Measurements from ENCODE around the gene RFX5.

The RFX5 gene

DNA sequence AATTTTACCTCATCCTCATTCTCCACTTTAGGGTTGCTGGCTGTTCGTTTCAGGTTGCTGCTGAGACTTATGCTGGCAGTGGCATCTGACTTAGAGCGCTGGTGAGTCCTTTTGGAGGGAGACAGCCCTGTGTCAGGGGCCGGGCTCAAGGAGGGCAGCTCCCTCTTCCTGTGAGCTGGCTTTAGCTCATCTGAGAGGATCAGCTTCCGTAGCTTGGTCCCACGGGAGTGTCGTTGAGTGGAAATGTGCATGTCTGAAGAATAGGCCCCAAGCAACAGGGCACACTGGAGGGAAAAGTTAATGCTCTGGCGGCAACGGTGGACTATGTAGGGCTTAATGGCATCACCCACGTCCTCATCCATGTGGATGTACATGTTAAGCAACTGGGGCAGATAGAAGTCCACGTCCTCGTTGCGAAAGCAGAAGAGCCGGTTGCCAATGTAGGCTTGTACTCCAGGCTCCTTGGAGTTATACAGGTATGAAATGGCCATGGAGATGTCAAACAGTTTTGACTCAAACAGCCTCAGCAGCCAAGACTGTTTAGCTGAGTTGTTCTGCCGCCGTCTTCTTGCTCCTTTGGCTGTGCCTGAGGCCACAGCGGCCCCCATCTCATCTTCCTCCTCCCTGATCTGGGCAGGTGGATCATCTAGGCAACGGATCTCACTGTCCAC lies 31.4 kb downstream of the RFX5 start:
- H3K4me3 ChIP-seq (ENCODE audit: low read depth, low read length) = no peak overlapping the region
- TF ChIP-seq, protein P1, sequence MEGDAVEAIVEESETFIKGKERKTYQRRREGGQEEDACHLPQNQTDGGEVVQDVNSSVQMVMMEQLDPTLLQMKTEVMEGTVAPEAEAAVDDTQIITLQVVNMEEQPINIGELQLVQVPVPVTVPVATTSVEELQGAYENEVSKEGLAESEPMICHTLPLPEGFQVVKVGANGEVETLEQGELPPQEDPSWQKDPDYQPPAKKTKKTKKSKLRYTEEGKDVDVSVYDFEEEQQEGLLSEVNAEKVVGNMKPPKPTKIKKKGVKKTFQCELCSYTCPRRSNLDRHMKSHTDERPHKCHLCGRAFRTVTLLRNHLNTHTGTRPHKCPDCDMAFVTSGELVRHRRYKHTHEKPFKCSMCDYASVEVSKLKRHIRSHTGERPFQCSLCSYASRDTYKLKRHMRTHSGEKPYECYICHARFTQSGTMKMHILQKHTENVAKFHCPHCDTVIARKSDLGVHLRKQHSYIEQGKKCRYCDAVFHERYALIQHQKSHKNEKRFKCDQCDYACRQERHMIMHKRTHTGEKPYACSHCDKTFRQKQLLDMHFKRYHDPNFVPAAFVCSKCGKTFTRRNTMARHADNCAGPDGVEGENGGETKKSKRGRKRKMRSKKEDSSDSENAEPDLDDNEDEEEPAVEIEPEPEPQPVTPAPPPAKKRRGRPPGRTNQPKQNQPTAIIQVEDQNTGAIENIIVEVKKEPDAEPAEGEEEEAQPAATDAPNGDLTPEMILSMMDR (IDR thresholded peaks at IDR 0.05; ENCODE audit: control insufficient read depth, extremely low read depth, insufficient read depth) = no peak
- no peak for DNase-seq (ENCODE audit: low read depth)

DNA sequence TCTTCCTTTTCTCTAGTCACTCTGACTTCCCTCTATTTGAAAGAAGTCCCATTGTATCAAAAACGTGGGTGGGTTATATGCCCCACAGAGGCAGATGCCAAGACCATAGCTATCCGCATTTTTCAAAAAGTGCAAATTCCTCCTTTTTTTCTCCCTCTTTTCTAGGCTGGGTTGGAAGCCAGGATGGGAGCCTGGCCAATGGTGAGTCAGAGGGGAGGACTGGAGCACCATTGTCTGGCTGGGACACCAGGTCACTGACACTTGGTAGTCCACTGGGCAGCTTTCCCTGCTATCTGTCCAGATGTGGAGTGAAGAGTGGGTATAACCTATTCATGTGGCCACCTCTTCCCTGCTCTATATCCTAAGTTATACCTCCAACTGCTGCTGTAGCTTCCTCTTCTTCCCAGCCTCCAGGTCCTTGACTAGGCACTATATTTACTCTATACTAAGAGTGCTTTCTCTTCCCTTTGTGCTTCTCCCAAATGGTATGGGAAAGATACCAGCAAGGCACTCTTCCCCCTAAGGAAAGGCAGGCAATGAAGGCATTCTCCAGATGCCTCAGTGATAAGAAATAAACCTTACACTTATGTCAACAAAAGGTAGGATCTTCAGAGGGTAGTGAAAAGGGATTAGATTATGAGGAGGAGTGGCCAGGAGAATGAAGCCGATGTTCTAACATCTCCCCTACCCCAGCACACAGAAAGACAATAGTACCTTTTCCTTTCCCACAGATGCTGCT lies 32.7 kb downstream of the RFX5 start:
- DNase-seq (ENCODE audit: low read depth) = no peak
- TF ChIP-seq, protein P1 (IDR thresholded peaks at IDR 0.05; ENCODE audit: control insufficient read depth, extremely low read depth, insufficient read depth) = no peak
- H3K4me3 ChIP-seq (ENCODE audit: low read depth, low read length) = no peak overlapping the region

DNA sequence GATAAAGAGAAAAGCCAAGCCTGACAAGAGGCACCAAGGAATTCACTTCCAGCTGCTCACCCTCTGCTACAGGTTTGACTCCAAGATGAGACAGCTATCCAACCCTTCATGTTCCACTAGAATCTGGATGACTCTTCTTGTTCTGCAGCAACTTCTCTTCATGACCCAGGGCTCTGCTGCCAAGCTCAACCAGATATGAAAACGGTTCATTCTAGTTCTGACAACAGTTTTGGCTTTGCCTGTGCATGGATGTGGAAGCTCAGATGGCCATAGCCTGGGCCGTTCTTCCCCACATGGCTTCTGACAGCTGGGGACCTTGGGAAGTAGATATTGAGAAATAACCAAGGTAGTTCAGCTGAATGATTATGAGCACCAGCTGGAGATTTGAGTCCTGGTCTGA lies 33.6 kb downstream of the RFX5 start:
- TF ChIP-seq, protein P1 (IDR thresholded peaks at IDR 0.05; ENCODE audit: control insufficient read depth, extremely low read depth, insufficient read depth) = no peak
- H3K4me3 ChIP-seq (ENCODE audit: low read depth, low read length) = no peak overlapping the region
- DNase-seq (ENCODE audit: low read depth) = no peak

DNA sequence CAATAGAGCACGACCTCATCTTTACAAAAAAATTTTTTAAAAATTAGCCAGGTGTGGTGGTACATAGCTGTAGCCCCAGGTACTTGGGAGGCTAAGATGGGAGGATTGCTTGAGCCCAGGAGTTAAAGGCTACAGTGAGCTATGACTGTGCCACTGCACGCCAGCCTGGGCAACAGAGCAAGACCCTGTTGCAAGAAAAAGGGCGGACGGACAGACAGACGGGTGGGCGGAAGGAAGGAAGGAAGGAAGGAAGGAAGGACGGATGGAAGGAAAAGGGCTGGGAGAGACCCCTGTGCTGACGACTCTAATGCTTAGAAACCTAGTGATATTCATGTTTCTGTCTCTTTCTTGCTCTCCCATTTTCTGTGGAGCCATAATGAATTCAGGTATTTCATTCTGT lies 34.2 kb downstream of the RFX5 start:
- H3K4me3 ChIP-seq (ENCODE audit: low read depth, low read length) = no peak overlapping the region
- TF ChIP-seq, protein P1 (IDR thresholded peaks at IDR 0.05; ENCODE audit: control insufficient read depth, extremely low read depth, insufficient read depth) = no peak
- no peak for DNase-seq (ENCODE audit: low read depth)

DNA sequence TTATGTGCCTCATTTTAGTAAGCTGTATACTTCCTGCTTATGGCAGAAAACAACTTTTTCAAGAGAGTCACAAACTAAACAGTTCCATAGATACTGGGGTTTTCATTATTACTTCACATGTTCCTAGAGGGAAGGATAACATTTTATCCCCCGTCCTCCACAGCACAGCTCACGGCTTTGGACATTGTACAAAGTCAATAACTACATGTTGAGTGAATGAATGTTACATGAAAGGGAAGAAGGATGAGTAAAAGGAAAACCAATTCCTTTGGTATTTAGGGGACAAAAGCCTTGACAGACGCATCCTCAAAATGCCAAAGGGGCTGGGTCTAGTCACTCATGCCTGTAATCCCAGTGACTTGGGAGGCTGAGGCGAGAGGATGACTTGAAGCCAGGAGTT lies 34.6 kb downstream of the RFX5 start:
- TF ChIP-seq, protein P1 (IDR thresholded peaks at IDR 0.05; ENCODE audit: control insufficient read depth, extremely low read depth, insufficient read depth) = no peak
- no peak for DNase-seq (ENCODE audit: low read depth)
- H3K4me3 ChIP-seq (ENCODE audit: low read depth, low read length) = no peak overlapping the region

DNA sequence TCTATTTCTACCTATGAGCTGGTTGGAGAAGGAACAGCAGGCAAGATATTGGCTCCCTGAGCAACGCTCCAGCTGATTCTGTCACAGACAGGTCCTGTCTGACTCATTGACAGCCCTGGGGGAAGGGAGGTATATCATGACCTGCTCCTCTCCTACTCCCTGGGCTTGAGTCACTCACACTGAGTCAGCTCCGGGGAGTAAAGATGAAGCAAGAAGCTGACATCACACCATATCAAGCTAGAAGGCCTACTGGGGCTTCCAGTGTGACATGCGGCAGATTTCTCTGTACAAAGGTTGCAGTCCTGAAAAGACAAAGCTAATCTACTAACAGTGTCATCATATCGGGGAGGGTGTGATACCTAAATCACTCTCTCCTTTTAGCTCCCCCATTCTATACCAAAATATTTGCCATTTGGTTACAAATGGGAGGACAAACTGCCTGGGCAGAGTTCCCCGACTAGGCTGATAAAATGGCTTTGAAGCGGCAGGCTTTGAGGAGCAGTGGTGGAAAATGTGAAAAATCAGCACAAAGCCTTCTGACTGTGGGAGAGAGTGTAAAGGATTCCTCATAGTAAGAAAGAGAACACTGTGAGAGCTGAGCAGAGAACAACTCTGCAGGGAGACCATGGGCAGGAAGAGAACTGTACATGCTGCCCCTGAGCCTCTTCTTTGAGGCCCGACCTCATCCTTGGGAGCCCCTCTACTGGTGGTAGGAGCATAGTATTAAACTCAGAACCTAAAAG lies 35.3 kb downstream of the RFX5 start:
- no peak for DNase-seq (ENCODE audit: low read depth)
- TF ChIP-seq, protein P1 (IDR thresholded peaks at IDR 0.05; ENCODE audit: control insufficient read depth, extremely low read depth, insufficient read depth) = no peak
- no peak overlapping the region for H3K4me3 ChIP-seq (ENCODE audit: low read depth, low read length)
